Measurements from ENCODE around the gene AK5. TPM values are rescaled to one million over a fixed set of nuclear protein-coding genes. Genes with fewer than 3 reads are reported as not detected.

AK5 gene
- total and polyA plus RNA-seq, 2 of the 4 experiments (the other 2 are of a cell fraction): 22.5 to 25.8 TPM

- DNase-seq: no peak
- ChIA-PET POLR2A (ENCODE audit: unreplicated experiment) (no interaction called here), CTCF (interaction anchor here (1.3 kb wide), 1 partner anchor 286 kb away, joined by 3 read pairs; no protein-coding TSS in a partner anchor)
- peak overlapping the region; percentile 78; the same call in 1 of the 2 replicates for H2AK5ac ChIP-seq (ENCODE audit: low read depth, low read length)
- H3K4me2 ChIP-seq (ENCODE audit: low read depth, low read length): no peak overlapping the region
- H2BK120ac ChIP-seq (ENCODE audit: low read depth, low read length): peak overlapping the region; percentile 52; the same call in 1 of the 2 replicates
- H3K9ac ChIP-seq (ENCODE audit: low read depth, low read length): no peak overlapping the region
- peaks cover 8% of the 10 kb centered on the region for H3K4me1 ChIP-seq (ENCODE audit: control insufficient read depth, insufficient read depth, low read length)
- peak overlapping the region; percentile 51 for H3K4ac ChIP-seq (ENCODE audit: low read depth, low read length)
- no peak overlapping the region for H3K56ac ChIP-seq (ENCODE audit: extremely low read depth, insufficient read depth, low read length)
- peak overlapping the region; percentile 73 for H2BK5ac ChIP-seq (ENCODE audit: low read depth, low read length, poor library complexity, severe bottlenecking)
- no peaks in the 10 kb centered on the region for H4K20me1 ChIP-seq (ENCODE audit: insufficient read depth, low read length)
- H3K18ac ChIP-seq (ENCODE audit: low read depth, low read length): peak overlapping the region; percentile 9; the same call in 1 of the 2 replicates
- no TSS peak for BruUV-seq (replicated peaks)
- H3K14ac ChIP-seq (replicated peaks; ENCODE audit: low read depth, low read length): 0 out of 2 replicates have a peak overlapping the region, but pooled peaks have one; percentile 39
- no peak for ATAC-seq (ENCODE audit: low read depth)
- H3K36me3 ChIP-seq (ENCODE audit: control insufficient read depth, insufficient read depth, low read length): peaks cover 1% of the 10 kb centered on the region; the same call in 1 of the 2 replicates
- in situ Hi-C loops (cut with MboI; ENCODE audit: low sequenced_read_pairs): no loop called here
- peaks cover 11% of the 10 kb centered on the region; the same call in 1 of the 2 replicates for H3K9me1 ChIP-seq (ENCODE audit: insufficient read depth, low read length)
- dilution Hi-C loops (cut with HindIII; ENCODE audit: low sequenced_read_pairs, unreplicated experiment): no loop called here
- H4K5ac ChIP-seq (ENCODE audit: low read depth, low read length): peak overlapping the region; percentile 12; the same call in 1 of the 2 replicates
- H3K9me3 ChIP-seq (ENCODE audit: control insufficient read depth, insufficient read depth, low read length): no peaks in the 10 kb centered on the region
- no peak overlapping the region for H2BK15ac ChIP-seq (ENCODE audit: low read depth, low read length)
- TF ChIP-seq MAFK (IDR thresholded peaks at IDR 0.05; ENCODE audit: low read depth, low read length) (no peak), RAD21 (IDR thresholded peaks at IDR 0.05; ENCODE audit: low read length) (no peak), USF2 (IDR thresholded peaks at IDR 0.05; ENCODE audit: low read depth, low read length) (no peak), MXI1 (IDR thresholded peaks at IDR 0.05; ENCODE audit: borderline replicate concordance, low read depth, low read length) (no peak), FOS (IDR thresholded peaks at IDR 0.05; ENCODE audit: low read depth, low read length) (no peak), SMC3 (IDR thresholded peaks at IDR 0.05; ENCODE audit: low read depth, low read length) (no peak), CTCF (conservative IDR thresholded peaks at IDR 0.05; ENCODE audit: low read depth, low read length) (no peak), NFE2L2 (IDR thresholded peaks at IDR 0.05; ENCODE audit: low read depth, low read length) (no peak), MAZ (IDR thresholded peaks at IDR 0.05; ENCODE audit: borderline replicate concordance, low read depth, low read length) (no peak), RCOR1 (IDR thresholded peaks at IDR 0.05; ENCODE audit: insufficient replicate concordance, low read length) (no peak), POLR2A (IDR thresholded peaks at IDR 0.05; ENCODE audit: low read depth, low read length) (no peak), BHLHE40 (IDR thresholded peaks at IDR 0.05; ENCODE audit: low read depth, low read length) (no peak), CHD1 (IDR thresholded peaks at IDR 0.05; ENCODE audit: low read depth, low read length) (no peak), ELK1 (IDR thresholded peaks at IDR 0.05; ENCODE audit: borderline replicate concordance, low read depth, low read length) (no peak)
- no peak overlapping the region for H2AFZ ChIP-seq (replicated peaks; ENCODE audit: low read length, poor library complexity)
- H2BK20ac ChIP-seq (ENCODE audit: low read depth, low read length): peak overlapping the region; percentile 56; the same call in 1 of the 2 replicates
- H3K27me3 ChIP-seq (ENCODE audit: control insufficient read depth, insufficient read depth, low read length): no peaks in the 10 kb centered on the region
- intact Hi-C loops (cut with micrococcal nuclease): no loop called here
- no peak overlapping the region for H3K27ac ChIP-seq (ENCODE audit: insufficient read depth, low read length)
- peak overlapping the region; percentile 79 for H4K91ac ChIP-seq (ENCODE audit: insufficient read depth, low read depth, low read length)
- peak overlapping the region in 1 of 2 experiments; percentile 40; a peak in 1 of 4 replicates for H4K8ac ChIP-seq (ENCODE audit: low read depth in 2 of 2, low read length in 2 of 2)
- WGBS, 2 experiments (ENCODE audit: extremely low coverage in 2 of 2, insufficient read length in 1 of 2): 100% methylated on average over 2 of the region's 2 CpGs; no CpG with 5 or more reads in 1 of the 2 experiments
- peaks cover 0 to 16% of the 10 kb centered on the region in 2 experiments; a peak in 2 of 4 replicates for H3K79me1 ChIP-seq (ENCODE audit: low read depth in 1 of 2, low read length in 2 of 2)
- H3K23ac ChIP-seq (ENCODE audit: low read depth, low read length): no peak overlapping the region
- H3K4me3 ChIP-seq (ENCODE audit: insufficient read depth, low read depth, low read length): no peak overlapping the region
- peak overlapping the region; percentile 74 for H2AK9ac ChIP-seq (replicated peaks; ENCODE audit: low read depth, low read length, poor library complexity)
These were observed 165.8 kb downstream of the AK5 start for GRCh38 chr1:77447669-77448068.
